Liver (tissue), 3 donors: ENCODE data around the gene CCDC192.

Experiments
- HNF4G ChIP-seq: IDR thresholded peaks from 2 replicates; pipeline ENCODE4 v1.6.1; 2016; ENCODE audit warnings: antibody characterized with exemption
- NR2F2 ChIP-seq: IDR thresholded peaks from 2 replicates; pipeline ENCODE4 v1.6.1; 2016; ENCODE audit warnings: antibody characterized with exemption
- YY1 ChIP-seq: IDR thresholded peaks from 2 replicates; pipeline ENCODE4 v1.6.1; 2016; ENCODE audit warnings: antibody characterized with exemption, mild to moderate bottlenecking
- TF ChIP-seq, protein P1 (sequence below): fragments of 150-350 bp; IDR thresholded peaks from 2 replicates; pipeline ENCODE4 v1.5.1; 2017; ENCODE audit warnings: improper control_type of control experiment, low read depth, low read length; ENCODE audit not compliant: missing input control
- TF ChIP-seq, protein P2 (sequence below): IDR thresholded peaks from 2 replicates; pipeline ENCODE4 v1.6.1; 2016; ENCODE audit warnings: antibody characterized with exemption
- TF ChIP-seq, protein P3 (sequence below): IDR thresholded peaks from 2 replicates; pipeline ENCODE4 v1.6.1; 2016; ENCODE audit warnings: antibody characterized with exemption, mild to moderate bottlenecking
- donor health status: healthy.
- donor health status: healthy.

DNA sequence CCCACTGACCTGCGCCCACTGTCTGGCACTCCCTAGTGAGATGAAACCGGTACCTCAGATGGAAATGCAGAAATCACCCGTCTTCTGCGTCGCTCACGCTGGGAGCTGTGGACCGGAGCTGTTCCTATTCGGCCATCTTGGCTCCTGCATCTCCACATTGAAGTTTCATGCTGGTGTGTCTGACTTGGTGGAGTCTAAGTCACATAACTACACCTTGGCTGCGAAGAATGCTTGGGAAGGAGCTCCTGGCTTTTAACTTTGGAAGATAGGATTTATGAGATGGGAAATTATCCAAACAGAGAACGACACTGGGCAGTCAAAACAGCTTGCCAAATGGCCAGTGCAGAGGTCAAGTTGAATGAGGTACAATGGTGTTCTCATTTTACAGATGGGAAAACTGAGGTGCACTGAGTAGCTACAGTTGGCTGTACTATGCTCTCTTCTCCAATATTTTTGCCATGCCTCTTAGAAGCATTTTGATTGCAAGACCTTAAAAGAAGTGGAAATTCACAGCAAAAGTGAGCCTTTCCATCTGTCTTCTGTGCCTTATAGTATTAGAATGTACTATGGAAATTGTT lies 36.7 kb downstream of the CCDC192 start:
- TF ChIP-seq YY1 (no peak), HNF4G (no peak), NR2F2 (no peak)
- TF ChIP-seq, protein P1, sequence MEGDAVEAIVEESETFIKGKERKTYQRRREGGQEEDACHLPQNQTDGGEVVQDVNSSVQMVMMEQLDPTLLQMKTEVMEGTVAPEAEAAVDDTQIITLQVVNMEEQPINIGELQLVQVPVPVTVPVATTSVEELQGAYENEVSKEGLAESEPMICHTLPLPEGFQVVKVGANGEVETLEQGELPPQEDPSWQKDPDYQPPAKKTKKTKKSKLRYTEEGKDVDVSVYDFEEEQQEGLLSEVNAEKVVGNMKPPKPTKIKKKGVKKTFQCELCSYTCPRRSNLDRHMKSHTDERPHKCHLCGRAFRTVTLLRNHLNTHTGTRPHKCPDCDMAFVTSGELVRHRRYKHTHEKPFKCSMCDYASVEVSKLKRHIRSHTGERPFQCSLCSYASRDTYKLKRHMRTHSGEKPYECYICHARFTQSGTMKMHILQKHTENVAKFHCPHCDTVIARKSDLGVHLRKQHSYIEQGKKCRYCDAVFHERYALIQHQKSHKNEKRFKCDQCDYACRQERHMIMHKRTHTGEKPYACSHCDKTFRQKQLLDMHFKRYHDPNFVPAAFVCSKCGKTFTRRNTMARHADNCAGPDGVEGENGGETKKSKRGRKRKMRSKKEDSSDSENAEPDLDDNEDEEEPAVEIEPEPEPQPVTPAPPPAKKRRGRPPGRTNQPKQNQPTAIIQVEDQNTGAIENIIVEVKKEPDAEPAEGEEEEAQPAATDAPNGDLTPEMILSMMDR, result no peak
- TF ChIP-seq, protein P2, sequence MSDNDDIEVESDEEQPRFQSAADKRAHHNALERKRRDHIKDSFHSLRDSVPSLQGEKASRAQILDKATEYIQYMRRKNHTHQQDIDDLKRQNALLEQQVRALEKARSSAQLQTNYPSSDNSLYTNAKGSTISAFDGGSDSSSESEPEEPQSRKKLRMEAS, result no peak
- TF ChIP-seq, protein P3, sequence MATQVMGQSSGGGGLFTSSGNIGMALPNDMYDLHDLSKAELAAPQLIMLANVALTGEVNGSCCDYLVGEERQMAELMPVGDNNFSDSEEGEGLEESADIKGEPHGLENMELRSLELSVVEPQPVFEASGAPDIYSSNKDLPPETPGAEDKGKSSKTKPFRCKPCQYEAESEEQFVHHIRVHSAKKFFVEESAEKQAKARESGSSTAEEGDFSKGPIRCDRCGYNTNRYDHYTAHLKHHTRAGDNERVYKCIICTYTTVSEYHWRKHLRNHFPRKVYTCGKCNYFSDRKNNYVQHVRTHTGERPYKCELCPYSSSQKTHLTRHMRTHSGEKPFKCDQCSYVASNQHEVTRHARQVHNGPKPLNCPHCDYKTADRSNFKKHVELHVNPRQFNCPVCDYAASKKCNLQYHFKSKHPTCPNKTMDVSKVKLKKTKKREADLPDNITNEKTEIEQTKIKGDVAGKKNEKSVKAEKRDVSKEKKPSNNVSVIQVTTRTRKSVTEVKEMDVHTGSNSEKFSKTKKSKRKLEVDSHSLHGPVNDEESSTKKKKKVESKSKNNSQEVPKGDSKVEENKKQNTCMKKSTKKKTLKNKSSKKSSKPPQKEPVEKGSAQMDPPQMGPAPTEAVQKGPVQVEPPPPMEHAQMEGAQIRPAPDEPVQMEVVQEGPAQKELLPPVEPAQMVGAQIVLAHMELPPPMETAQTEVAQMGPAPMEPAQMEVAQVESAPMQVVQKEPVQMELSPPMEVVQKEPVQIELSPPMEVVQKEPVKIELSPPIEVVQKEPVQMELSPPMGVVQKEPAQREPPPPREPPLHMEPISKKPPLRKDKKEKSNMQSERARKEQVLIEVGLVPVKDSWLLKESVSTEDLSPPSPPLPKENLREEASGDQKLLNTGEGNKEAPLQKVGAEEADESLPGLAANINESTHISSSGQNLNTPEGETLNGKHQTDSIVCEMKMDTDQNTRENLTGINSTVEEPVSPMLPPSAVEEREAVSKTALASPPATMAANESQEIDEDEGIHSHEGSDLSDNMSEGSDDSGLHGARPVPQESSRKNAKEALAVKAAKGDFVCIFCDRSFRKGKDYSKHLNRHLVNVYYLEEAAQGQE, result no peak
